ENCODE data around the gene VAPA.

VAPA gene

DNA sequence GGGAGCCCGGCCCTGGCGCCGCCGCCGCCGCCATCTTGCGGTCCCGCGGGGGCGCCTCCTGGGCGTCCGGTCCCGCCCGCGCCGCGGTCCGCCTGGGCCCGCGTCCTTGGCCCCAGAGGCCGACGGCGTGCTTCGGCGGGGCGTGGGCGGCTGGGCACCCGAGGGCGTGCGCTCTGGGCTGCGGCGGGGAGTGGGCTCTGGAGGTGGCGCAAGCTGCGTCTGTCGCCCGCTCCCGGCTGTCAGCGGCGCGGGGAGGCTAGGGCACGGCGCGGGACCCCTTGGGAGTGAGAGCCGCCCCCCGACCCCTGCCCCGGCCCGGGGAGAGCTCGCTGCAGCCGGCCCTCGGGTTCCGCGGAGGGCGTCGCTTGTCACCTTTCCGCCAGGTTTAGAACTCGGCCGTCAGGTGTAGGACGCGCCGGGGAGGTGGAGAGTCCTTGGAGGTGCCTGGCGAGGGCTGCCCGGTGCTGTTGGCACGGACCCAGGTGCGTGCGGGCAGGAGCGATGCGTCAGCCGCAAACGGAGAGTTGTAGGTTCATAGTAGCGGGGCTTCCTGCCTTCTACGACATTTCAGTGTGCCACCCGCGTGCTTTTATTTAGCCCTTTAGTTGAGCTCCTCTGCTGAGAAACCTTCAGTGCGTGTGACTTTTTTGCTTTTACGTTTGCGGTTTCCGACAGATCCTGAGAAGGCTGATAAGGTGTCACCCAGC, 921 bp downstream of the VAPA start:
- DNase-seq (ENCODE audit: low spot score) = peak; percentile 52

DNA sequence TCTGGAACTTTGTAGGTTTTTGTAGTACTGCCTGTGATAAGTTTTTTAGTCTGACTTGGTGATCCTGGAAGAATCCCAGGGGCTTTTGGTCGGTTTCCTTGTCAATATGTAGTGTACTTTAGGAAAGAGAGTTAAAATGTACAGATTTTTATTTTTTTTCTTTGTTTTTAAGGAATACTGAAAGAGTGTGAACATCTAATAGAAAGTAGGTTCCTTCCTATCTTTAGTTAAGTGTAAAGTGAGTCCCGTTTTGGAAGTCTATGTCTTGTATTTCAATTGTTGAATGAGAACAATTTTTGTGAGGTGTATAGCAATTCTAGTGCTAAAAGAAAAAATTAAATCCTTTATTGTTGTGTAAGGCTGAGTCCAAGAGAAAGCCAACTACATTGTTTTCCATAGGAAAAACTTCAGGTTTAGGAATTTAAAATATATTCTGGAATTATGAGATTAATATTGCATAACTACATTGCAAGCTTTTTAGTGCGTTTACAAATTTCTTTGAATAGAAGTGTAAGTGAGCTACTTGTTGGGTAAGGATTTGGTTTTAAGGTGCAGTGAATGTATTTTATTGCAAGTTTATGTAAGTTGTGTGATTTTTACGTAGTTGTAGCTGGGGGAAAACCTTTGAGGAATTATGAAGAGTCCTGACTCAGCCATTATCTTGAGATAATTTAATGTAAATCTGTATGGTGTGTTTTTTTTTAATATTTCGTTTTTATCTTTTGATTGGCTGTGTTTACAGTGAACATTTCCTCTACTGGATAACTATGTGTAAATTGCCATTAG, 1.7 kb downstream of the VAPA start:
- DNase-seq (ENCODE audit: low spot score) = no peak

DNA sequence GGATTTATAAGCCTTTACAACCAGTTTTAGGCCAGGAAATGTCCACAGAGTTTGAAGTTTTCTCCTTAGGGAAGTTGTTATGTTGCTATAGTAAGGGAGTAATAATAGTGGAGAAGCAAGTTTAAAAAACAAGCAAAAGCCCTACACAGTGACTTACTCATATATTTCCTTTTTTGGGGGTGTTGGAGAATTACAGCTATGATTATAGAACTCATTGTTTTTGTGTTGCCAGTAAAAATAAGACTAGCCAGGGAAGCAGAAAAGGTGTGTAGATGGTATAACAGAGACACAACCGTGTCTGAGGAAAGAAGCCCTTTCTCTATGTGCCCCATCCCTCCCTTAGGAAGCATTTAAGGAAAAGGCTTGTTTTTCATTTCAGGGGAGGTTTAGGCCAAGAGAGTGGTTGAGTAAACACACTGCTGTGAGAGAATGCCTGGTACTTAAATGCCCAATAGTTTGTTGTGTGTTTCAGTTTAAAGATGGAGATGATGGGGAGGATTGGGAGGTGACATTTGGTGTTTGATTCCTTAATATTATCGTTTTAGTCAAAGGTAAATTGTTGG, 2.3 kb downstream of the VAPA start:
- no peak for DNase-seq (ENCODE audit: low spot score)

DNA sequence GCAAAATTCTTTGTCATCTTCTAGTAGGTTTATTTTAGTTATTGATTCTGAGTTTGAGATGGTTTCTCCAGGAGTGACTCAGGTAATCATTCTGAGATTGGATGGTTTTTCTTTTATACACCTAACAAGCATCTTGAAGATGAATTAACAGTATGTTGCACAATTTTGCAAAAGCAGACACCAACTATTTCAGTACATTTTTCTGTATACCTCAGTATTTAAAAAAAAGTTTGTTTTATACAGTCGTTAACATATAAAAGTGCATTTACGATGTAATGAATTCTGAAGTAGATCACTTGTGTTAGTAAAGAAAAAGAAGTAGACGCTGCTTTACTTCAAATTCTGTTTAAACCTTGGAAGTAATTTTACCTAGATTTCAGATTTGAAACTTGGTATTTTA, 3.0 kb downstream of the VAPA start:
- DNase-seq (ENCODE audit: low spot score) = no peak

DNA sequence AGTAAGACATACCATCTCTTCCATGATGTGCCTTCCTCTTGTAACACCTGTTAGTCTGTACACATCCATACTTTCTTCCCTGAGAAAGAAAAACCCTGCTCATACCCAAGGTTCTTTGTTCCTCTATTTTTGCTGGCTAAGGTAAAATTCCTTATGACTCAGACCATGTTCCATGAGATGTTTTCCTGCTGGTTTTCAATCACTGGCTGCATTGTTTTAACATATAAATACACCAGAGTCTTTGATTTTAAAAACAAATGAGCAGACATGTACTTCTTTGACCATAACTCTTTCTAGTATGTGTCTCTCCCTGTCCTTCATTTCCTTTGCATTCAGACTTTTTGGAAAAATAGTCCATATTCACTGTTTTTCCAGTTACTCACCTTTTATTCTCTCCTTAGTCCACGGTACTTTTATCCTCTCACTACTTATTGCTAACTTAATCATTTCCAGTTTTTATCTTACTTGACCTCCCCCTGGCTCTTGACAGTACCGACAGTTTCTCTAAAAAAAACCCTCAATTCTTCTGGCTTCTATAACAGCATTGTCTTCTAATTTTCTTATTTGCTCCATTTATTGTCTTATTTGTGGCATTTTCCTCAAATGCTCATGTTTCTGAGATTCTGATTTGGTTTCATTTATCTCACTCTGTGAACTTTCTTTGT, 4.3 kb downstream of the VAPA start:
- DNase-seq (ENCODE audit: low spot score) = no peak

DNA sequence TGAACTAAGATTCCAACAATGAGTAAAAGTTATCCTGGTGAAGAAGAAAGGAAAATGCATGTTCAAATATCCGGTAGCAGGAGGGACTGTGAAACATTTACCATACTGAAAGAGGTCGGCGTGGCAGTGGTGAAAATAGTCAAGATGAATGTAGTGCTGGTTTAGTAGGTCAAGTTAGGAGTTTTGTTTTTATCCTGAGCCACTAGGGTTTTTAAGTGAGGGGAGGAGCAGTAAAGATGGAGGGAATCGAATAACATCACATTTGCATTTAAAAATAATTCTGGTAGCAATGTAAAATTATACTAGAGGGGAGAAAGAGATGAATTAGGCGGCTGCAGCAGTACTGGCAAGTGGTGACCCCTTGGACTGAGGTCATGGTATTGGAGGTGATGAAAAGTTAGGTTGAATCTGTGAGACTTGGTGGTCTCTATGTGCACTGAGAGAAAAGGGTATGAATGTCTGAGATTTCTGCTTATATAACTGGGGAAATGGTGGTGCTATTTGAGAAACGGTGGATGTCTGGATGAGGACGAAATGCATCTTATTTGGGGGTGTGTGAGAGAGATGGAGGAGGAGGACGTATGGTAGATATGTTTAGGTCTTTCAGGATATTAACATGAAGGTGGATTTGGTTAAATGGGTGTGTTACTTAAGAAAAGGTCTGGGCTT, 5.9 kb downstream of the VAPA start:
- DNase-seq (ENCODE audit: low spot score) = no peak

DNA sequence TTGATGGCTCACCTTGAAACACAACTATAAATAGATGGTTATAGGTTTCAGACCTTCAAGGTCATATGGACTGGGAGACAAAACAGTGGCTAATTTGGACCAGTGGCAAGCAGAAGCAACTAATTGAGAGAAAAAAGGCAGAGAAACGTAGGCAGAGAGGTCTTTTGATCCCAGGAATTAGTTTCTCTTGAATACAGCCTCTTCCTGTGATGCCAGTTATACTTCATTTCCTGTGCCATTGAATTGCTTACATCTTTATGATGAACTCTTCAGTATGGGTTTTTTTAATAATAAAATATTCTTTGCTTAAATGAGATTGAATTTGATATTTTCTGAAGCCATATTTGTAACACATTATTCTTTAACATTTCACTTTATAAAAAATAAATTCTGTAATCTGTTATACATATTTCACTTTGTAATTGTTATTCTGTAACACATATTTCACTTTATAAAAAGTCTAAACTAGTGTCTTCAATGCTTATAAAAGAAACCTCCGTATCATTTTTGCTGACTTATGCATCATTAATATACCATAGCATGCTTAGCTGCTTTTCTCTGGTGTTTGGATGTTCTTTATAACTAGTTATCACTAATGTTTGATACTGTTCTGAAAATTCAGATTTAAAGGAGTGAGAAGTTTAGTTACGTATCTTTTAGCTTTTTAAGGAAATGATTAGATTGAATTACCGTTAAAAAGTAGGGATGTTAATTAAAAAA, 8.9 kb downstream of the VAPA start:
- no peak for DNase-seq (ENCODE audit: low spot score)

DNA sequence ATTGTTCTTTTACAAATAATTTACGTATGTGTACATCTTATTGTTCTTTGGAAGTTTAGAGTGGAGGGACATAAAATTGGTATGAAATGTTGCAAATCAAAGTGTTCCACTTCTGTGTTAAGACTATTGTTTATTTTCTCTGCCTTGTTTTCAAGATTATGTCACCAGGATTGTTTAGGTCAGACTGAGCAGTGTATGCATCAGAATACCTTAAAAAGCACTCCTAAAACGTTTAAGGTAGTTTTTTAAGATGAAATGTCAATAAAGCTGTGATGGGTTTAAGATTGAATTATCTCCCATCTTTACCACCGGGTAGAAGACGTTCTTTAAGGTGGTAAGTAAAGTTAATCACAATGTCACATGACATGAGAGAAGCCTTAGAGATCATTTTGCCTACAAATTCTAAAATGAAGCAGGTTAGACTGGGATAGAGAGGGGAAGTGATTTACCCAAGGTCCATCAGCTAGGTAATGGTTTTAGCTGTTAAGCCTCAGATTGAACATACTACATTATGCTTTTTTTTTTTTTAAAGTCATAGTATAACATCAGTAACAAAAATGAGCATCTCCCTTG, 10.6 kb downstream of the VAPA start:
- DNase-seq (ENCODE audit: low spot score) = no peak

DNA sequence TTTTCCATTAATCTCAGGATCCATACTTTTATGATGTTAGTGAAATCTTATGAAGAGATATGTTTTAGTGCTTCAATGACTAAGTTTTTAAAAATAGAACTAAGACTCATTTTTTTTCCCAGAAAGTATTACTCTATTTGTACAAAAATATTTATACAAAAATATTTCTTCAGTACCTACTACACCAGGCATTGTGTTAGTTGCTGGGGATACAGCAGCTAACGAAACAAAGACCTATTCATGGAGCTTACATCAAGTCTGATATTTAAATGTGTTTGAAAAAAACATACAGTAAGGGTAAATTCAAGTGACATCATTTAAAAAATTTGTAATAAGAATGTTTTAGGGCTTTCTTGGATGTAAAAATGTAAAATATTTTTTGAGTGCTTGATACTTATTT, 11.6 kb downstream of the VAPA start:
- DNase-seq (ENCODE audit: low spot score) = peak; percentile 54

DNA sequence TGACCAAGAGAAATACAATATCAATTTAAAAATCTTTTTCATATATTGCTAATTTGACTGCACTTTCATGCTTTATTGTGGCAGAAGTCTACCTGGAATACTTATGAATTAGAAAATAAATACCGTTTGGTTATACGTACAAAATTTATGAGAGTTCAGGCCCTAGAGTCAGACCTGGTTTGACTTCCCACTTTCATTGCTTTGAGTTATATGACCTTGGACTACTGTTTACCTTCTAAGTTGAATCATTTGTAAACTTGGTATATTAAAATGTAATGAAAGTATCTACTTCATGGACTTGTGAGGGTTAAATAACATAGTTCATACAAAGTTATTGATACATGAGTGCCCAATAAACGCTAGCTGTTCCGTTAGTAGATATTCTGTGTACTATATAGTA, 12.0 kb downstream of the VAPA start:
- no peak for DNase-seq (ENCODE audit: low spot score)

DNA sequence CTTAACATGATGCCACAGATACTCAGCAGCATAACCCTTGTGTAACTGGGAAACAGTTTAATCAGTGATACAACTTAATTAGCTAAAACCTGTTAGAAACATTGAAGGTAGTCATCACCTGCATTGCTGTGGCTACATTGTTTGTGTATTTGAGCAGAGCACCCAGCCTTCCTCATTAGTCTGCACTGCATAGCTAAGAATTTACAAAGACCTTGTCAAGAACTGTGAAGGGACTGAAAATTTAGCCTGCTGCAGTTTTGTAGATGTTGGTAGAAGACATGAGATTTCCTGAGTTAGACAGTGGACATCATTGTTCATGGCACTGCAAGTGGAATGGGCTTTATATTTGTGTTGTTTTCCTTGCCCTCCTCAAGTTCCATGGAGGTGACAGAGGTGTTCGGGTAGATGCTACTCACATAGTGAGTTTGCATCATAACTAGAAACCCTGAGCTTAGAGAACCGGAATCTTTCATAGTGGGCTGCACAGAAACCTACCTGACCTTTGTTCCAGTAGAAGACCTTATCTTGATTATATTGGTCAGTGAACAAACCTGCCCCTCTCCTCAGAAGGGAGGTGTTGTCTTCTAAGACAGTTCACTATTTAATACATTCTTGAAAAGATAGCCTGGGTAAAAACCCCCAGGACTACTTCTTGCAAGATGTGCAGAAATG, 12.5 kb downstream of the VAPA start:
- no peak for DNase-seq (ENCODE audit: low spot score)

DNA sequence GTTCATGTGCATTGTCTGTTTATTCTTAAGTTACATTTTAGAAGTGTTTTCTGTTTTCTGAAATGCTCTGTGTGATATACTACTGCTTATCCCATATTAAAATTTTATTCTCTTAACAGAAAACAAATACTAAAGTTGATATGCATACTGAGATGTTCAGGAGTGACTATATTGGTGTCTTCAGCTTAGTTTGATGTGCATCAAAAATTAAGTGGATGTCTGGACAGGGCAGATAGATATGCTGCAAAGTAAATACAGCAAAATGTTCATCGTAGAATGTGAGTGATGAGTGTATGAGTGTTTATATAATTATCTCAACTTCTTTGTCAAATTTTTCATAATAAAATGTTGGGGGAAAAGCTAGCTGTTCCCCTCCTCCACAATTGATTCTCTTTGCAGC, 13.2 kb downstream of the VAPA start:
- DNase-seq (ENCODE audit: low spot score) = no peak

DNA sequence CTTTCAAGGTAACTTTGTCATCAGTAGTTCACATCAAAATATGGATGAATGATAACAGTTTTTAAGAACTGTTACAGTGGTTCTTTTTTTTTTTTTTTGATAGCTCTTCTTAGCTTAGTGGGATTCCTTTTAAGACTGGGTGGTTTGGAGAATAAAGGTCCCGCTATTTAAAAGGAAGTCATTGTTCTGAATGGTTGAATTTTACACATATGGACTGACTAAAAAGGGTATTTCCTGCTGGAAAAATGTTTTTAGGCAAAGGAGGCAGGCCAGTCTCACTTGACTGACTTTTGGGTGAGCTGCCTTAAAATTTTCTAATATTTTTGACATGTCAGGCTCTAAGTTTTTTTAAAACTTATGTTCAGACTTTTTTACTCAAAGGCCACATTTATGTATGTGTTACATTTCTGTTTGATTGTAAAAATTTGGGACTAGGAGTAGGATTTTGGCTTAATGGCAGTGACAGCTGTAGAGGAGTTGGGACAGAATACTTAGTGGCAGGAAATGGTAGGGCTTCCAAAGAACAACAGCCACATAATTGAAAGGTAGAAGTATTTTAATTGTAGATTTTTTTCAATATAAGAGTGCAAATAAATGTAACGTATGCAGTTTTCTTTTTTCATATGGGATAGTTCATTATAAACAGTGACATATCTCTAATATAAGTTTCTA, 13.7 kb downstream of the VAPA start:
- DNase-seq (ENCODE audit: low spot score) = no peak

DNA sequence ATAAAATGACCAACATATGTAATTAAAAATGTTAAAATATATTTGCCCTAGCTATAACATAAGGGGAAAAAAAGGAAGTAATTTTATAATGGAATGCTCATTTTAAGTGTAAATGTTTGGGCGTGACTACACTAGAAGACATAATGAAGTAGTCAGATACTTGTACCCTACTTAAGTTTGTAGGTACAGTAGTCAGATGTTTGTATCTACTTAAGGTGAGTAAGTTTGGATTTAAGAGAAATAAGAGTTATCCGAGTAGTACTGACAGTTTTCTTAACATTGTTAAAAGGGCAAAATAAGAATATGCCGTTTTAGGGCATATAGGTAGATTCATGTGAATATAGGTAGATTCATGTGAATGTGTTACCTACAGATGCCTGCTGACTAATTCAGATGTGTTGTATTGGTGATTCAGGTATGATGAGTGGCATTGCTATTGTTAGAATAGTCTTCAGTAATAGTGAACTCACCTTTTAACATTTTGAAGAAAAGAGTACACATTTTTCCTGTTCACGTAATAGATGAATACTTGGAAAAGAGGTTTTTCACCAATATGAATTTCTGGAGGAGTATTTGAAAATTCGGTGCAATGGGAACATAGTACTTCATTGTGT, 14.9 kb downstream of the VAPA start:
- no peak for DNase-seq (ENCODE audit: low spot score)

DNA sequence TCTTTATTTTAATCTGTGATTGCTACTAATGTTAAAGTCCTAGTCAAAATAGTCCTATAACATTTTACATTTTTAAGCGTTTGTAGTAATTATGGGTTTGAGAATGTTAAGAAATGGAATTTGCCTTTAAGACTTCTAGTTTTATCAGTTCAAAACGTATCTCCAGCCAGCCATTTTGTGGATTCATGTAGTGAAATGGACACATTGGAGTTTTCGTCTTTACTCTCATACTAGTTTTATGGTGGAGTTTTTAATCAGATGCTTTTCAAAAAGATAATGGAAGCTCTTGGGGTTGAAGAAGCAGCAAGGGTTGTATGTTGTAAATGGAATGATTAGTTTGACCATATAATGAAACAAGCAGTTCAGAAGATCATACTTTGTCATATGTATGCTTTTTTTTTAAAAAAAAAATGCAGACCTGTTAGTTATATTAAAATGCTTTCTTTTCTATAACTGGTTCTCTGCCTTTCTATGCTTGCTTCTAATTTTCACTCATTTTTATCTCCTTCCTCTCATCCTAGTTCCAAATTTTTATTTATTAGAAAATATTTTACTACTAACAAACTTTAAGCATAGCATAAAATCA, 16.6 kb downstream of the VAPA start:
- DNase-seq (ENCODE audit: low spot score) = no peak

DNA sequence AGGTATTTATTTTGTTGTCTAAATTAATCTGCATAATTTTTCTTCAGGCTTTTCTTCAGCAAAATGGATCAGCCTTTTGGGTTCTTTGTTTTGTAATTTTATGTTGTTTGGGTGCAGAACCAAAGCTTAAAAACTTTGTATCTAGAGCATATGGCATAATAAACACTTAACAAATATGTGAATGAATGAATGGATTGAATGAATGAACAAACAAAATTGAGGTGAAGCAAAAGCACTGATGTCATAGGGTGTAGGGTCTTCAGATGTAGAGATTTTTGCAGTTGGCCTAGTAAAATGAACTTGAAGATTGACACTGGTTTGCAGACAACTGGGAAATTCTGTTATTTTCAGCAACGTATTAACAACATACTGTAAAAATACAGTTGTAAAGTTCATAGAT, 17.3 kb downstream of the VAPA start:
- DNase-seq (ENCODE audit: low spot score) = no peak

DNA sequence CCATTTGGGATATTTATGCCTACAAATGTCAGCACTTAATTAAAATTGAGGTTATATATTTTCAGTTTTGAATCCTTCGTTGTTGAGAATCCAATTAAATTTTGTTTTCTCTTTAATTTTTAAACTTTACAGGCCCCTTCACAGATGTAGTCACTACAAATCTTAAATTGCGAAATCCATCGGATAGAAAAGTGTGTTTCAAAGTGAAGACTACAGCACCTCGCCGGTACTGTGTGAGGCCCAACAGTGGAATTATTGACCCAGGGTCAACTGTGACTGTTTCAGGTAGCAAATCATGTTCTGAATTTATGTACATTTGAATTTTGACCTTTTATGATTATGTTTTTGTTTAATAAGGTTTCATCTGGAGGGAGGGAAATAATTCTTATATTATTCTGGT, 17.9 kb downstream of the VAPA start:
- no peak for DNase-seq (ENCODE audit: low spot score)

DNA sequence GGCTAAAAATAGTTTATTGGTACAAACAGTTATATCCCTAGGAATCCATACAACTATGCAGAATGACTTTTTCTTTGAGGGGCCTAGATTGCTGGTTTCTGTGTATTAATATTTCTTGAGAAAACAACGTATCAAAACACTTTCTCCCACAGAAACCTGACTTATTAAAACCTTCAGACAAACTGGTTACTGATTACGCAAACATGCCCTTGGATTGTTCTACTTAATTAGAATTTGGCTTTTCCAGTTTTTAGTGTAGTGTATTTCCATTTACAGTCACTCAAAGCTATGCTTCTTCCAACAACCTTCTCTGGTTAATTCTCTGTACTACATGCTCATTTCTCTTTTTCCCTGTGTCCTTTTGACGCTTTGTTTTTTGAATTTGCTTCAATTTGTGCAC, 20.0 kb downstream of the VAPA start:
- no peak for DNase-seq (ENCODE audit: low spot score)

DNA sequence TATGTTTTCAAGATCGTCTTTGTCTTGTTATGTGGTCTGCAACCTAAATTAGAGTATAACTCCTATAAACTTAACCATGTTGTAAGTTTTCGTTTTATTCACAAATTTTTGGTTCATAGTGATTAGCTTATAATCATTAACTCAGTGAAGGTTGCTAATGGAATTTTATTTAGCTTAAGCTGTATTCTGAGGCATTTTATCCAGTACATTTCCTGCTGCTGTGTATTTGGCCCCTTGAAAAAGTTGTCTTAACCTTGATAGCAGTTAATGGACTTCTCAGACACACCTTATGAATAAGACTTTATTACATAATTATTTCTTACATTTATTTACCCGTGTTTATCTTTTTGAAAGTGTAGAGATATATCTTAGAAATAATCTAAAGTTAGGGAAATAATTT, 20.5 kb downstream of the VAPA start:
- DNase-seq (ENCODE audit: low spot score) = no peak

Measured in globus pallidus (tissue), 1 donor.